GM12878 (cell line): ENCODE data around the gene METAP1. TPM values are rescaled to one million over a fixed set of nuclear protein-coding genes. Genes with fewer than 3 reads are reported as not detected.

Source experiments
- ATF7 ChIP-seq: fragments of 450-650 bp; IDR thresholded peaks from 2 replicates; pipeline ENCODE4 v1.6.1; 2016; ENCODE audit warnings: low read depth, mild to moderate bottlenecking
- CREB1 ChIP-seq: IDR thresholded peaks from 2 replicates; pipeline ENCODE4 v1.6.1; 2012; ENCODE audit warnings: low read depth, mild to moderate bottlenecking, inconsistent platforms
- CTCF ChIP-seq, 3 experiments: IDR thresholded peaks in 2 of 3; conservative IDR thresholded peaks in 1 of 3; 2 replicates each; pipeline ENCODE4 v1.5.1; 2011; ENCODE audit warnings: low read depth in 3 of 3, low read length in 3 of 3, mild to moderate bottlenecking in 3 of 3, control low read depth in 2 of 3, moderate library complexity in 2 of 3, inconsistent platforms in 1 of 3, mixed read lengths in 1 of 3; ENCODE audit not compliant: control insufficient read depth in 2 of 3, insufficient read depth in 1 of 3; ENCODE audit errors: extremely low read depth in 1 of 3
- EED ChIP-seq: sonication (generic); IDR thresholded peaks from 2 replicates; pipeline ENCODE4 v1.6.1; 2016; ENCODE audit warnings: antibody characterized with exemption, low read depth
- HCFC1 ChIP-seq: fragments of 150-350 bp; IDR thresholded peaks from 2 replicates; pipeline ENCODE4 v1.6.1; 2014; ENCODE audit warnings: low read length
- IKZF1 ChIP-seq: fragments of 450-650 bp; conservative IDR thresholded peaks from 2 replicates; pipeline ENCODE4 v1.6.1; 2017; ENCODE audit warnings: antibody characterized with exemption, mild to moderate bottlenecking
- IRF4 ChIP-seq: IDR thresholded peaks from 2 replicates; pipeline ENCODE4 v1.6.1; 2011; ENCODE audit warnings: low read depth, low read length
- MAX ChIP-seq: IDR thresholded peaks from 2 replicates; pipeline ENCODE4 v1.6.1; 2012; ENCODE audit warnings: low read depth, low read length, improper control_type of control experiment
- MLLT1 ChIP-seq: fragments of 450-650 bp; IDR thresholded peaks from 2 replicates; pipeline ENCODE4 v1.6.1; 2016; ENCODE audit warnings: mild to moderate bottlenecking
- RCOR1 ChIP-seq: conservative IDR thresholded peaks from 2 replicates; pipeline ENCODE4 v1.6.1; 2012; ENCODE audit warnings: low read depth, low read length, improper control_type of control experiment
- SIN3A ChIP-seq: IDR thresholded peaks from 2 replicates; pipeline ENCODE4 v1.6.1; 2012; ENCODE audit warnings: low read depth, low read length, improper control_type of control experiment
- SMAD5 ChIP-seq: IDR thresholded peaks from 2 replicates; pipeline ENCODE4 v1.6.1; 2016; ENCODE audit warnings: antibody characterized with exemption, low read depth
- SMARCA5 ChIP-seq: fragments of 450-650 bp; IDR thresholded peaks from 2 replicates; pipeline ENCODE4 v1.6.1; 2017; ENCODE audit warnings: mild to moderate bottlenecking
- SPI1 ChIP-seq: IDR thresholded peaks from 2 replicates; pipeline ENCODE4 v1.6.1; 2011; ENCODE audit warnings: low read depth, mild to moderate bottlenecking, low read length, moderate library complexity, borderline replicate concordance; ENCODE audit not compliant: insufficient read depth
- STAT1 ChIP-seq: fragments of 450-650 bp; conservative IDR thresholded peaks from 2 replicates; pipeline ENCODE4 v1.6.1; 2014; ENCODE audit warnings: antibody characterized with exemption, mild to moderate bottlenecking
- YY1 ChIP-seq: IDR thresholded peaks from 2 replicates; pipeline ENCODE4 v1.6.1; 2011; ENCODE audit warnings: low read depth, mild to moderate bottlenecking, low read length
- ZBTB11 ChIP-seq: fragments of 450-650 bp; formaldehyde crosslinking; IDR thresholded peaks from 2 replicates; pipeline ENCODE4 v1.5.0; 2022; ENCODE audit warnings: mild to moderate bottlenecking, missing genetic modification characterization
- ZNF592 ChIP-seq: fragments of 450-650 bp; IDR thresholded peaks from 2 replicates; pipeline ENCODE4 v1.6.1; 2017; ENCODE audit warnings: mild to moderate bottlenecking, moderate library complexity
- polyA plus RNA-seq, 11 experiments: library from polyadenylated mRNA; depleted of rRNA in 4 of 11; unstranded in 6 of 11; stranded (reverse) in 5 of 11; fragments of >200 nt; fragmentation: Nextera tagmentation in 4 of 11; fragmentation: Illumina TruSeq in 1 of 11; extraction: Ambion mirVana in 4 of 11; extraction: Trizol in 1 of 11; gene quantifications; 1 replicate in 1 of 11; 2 replicates in 10 of 11; pipeline versions ENCODE4 v1.2.1 to v1.2.3, GENCODE V29; 2011 to 2016; ENCODE audit warnings: inconsistent platforms in 2 of 11, missing spikeins in 2 of 11, low read depth in 1 of 11
- total RNA-seq, 4 experiments: library from RNA; depleted of rRNA in 3 of 4; stranded (reverse); fragments of >200 nt in 3 of 4; fragmentation: Illumina TruSeq in 1 of 4; extraction: Trizol in 1 of 4; gene quantifications; 2 replicates each; pipeline versions ENCODE4 v1.2.1 to v1.2.3, GENCODE V29; 2013 to 2021

METAP1 gene
- total and polyA plus RNA-seq, 10 of the 15 experiments (the other 5 are each of a cell fraction or from before 2014, with no cell fraction given), result 22.7 to 71.4 (median 45.1) TPM

GRCh38 chr4:98995183-98996055 is at the start of gene METAP1 (continued):
- TF ChIP-seq SPI1, result peak; percentile 74; the same call in 1 of the 2 replicates
- 0 out of 2 replicates have a peak, but pooled peaks have one; percentile 10 for TF ChIP-seq EED
- 0 out of 2 replicates have a peak, but pooled peaks have one; percentile 17 for TF ChIP-seq IRF4
- 0 out of 2 replicates have a peak, but pooled peaks have one; percentile 6 for TF ChIP-seq ATF7
- peak; percentile 67; the same call in 1 of the 2 replicates for TF ChIP-seq SMAD5
- TF ChIP-seq ZNF592, result 0 out of 2 replicates have a peak, but pooled peaks have one; percentile 57
- TF ChIP-seq ZBTB11, result no peak
- peak; percentile 39; the same call in 1 of the 2 replicates for TF ChIP-seq MLLT1
- TF ChIP-seq MAX, result peak; percentile 61
- TF ChIP-seq STAT1, result no peak
- TF ChIP-seq HCFC1, result 0 out of 2 replicates have a peak, but pooled peaks have one; percentile 24
- TF ChIP-seq YY1, result peak; percentile 93
- no peak for TF ChIP-seq RCOR1
- TF ChIP-seq SMARCA5, result peak; percentile 52
- 0 out of 2 replicates have a peak, but pooled peaks have one; percentile 48 for TF ChIP-seq SIN3A
- peak; percentile 68 for TF ChIP-seq CREB1
- peak; percentile 76 for TF ChIP-seq IKZF1
- peak; percentile 67 to 85 (median 72) for TF ChIP-seq CTCF (IDR thresholded peaks at IDR 0.05 in 2 of 3, conservative IDR thresholded peaks at IDR 0.05 in 1 of 3; ENCODE audit: control insufficient read depth in 2 of 3, extremely low read depth in 1 of 3, insufficient read depth in 1 of 3, low read depth in 3 of 3, low read length in 3 of 3)
